Left ventricle myocardium inferior (tissue), 1 donor: Measurements from ENCODE around the gene PCDH18. TPM values are rescaled to one million over a fixed set of nuclear protein-coding genes. Genes with fewer than 3 reads are reported as not detected.
"Not testable (repeated sequence)": the region's sequence is repeated elsewhere in the genome, so short reads cannot be mapped to it uniquely, and the experiment has no call there.

Source experiments
- DNase-seq: peaks from one replicate; pipeline ENCODE4 v3.0.0-alpha.2; 2020
- H3K27ac ChIP-seq: fragments of 200-600 bp; replicated peaks from 2 replicates; pipeline ENCODE4 v1.8.0; 2021
- H3K27me3 ChIP-seq: fragments of 200-600 bp; 2 replicates; pipeline ENCODE4 v1.8.0; 2021; ENCODE audit warnings: low read depth
- H3K36me3 ChIP-seq: fragments of 200-600 bp; 2 replicates; pipeline ENCODE4 v1.8.0; 2021
- H3K4me1 ChIP-seq: fragments of 200-600 bp; 2 replicates; pipeline ENCODE4 v1.8.0; 2021
- H3K4me3 ChIP-seq: fragments of 200-600 bp; 2 replicates; pipeline ENCODE4 v1.8.0; 2021; ENCODE audit warnings: mild to moderate bottlenecking, moderate library complexity
- H3K9me3 ChIP-seq: fragments of 200-600 bp; replicated peaks from 2 replicates; pipeline ENCODE4 v1.8.0; 2021
- intact Hi-C: fragments of 100-400 bp; cut with micrococcal nuclease; formaldehyde crosslinking; loops from one replicate; pipeline ENCODE4 v1.11.0; 2022
- total RNA-seq: library from RNA; stranded (reverse); fragmentation: NEBNext Ultra II Directional; extraction: Animal tissue kit (Norgen Biotek cat#: 25700); gene quantifications from one replicate; pipeline ENCODE4 v1.2.1, GENCODE V29; 2021
- TF ChIP-seq, protein P1 (sequence below): fragments of 200-600 bp; IDR thresholded peaks from 2 replicates; pipeline ENCODE4 v1.8.0; 2021; ENCODE audit warnings: antibody characterized with exemption, mild to moderate bottlenecking, borderline replicate concordance
- donor health status: DM: no; HTN: yes; CAD: no; lungs with severe emphysema.

The PCDH18 gene
- total RNA-seq, 1 donor from 2014 or later, result 3.4 TPM

DNA sequence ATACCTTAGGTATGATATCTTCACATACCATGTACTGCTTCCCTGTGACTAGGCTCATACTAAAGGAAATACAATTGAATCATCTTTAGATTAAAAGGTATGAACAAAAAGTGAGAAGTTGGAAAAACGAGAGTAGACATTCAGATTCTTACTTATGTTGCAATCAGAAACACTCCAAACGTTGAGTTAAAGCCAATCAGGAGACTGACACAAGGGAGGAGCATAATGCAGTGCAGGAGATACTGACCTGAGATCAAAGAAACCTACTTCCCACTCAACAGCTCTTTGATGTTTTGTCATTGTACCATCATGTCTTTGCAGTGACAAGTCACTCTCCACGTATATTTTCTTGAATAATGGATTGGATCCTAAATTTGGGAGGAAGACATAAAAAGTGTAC is 8.9 kb upstream of the PCDH18 start:
- intact Hi-C loops, result no loop called here
- Histone ChIP-seq H3K36me3 (no peaks in the 10 kb centered on the region), H3K4me1 (peaks cover 7% of the 10 kb centered on the region), H3K9me3 (peaks cover 10% of the 10 kb centered on the region), H3K27me3 (no peaks in the 10 kb centered on the region), H3K4me3 (peak overlapping the region; percentile 49), H3K27ac (no peak overlapping the region)
- DNase-seq, result no peak
- TF ChIP-seq, protein P1, sequence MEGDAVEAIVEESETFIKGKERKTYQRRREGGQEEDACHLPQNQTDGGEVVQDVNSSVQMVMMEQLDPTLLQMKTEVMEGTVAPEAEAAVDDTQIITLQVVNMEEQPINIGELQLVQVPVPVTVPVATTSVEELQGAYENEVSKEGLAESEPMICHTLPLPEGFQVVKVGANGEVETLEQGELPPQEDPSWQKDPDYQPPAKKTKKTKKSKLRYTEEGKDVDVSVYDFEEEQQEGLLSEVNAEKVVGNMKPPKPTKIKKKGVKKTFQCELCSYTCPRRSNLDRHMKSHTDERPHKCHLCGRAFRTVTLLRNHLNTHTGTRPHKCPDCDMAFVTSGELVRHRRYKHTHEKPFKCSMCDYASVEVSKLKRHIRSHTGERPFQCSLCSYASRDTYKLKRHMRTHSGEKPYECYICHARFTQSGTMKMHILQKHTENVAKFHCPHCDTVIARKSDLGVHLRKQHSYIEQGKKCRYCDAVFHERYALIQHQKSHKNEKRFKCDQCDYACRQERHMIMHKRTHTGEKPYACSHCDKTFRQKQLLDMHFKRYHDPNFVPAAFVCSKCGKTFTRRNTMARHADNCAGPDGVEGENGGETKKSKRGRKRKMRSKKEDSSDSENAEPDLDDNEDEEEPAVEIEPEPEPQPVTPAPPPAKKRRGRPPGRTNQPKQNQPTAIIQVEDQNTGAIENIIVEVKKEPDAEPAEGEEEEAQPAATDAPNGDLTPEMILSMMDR, result no peak

DNA sequence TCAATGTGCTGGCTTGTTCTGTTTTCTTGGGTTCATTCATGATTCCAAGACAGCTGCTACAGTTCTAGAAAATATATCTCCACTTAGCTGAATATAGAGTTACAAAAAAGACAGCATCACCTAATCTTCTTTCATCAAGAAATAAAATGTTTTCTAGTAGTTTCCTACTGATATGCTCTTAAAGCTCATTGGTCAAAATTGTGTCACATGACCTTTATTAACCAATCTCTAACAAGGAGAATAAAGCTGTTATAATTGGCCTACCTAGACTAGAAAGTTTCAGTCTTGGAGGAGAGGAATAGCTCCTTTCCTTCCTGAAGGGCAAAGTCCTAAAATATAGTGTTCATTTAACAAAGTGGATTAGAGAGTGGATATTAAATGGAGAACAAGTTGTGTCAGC is 8.1 kb upstream of the PCDH18 start:
- no peak for DNase-seq
- Histone ChIP-seq H3K4me3 (no peak overlapping the region), H3K27ac (no peak overlapping the region), H3K27me3 (no peaks in the 10 kb centered on the region), H3K36me3 (no peaks in the 10 kb centered on the region), H3K4me1 (peaks cover 7% of the 10 kb centered on the region), H3K9me3 (peaks cover 14% of the 10 kb centered on the region)
- TF ChIP-seq, protein P1, result no peak
- intact Hi-C loops, result no loop called here

DNA sequence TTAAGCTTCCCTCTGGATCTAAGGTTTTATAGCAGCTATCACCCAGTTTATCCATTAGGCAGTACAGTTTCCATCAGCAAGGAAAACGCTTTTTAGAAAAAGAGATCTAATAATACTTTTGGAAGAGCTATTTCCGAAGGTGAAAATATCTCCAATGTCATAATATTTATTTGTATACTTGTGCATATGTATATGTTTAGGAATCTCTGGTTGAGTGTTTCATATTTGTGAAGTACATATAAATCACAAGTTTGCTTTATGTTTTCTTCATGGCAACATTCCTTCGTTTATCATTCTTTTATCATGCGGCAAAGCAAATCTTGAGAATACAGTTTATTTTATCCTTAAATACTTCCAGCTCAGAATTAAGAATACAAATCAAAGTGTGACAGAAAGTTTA is 6.2 kb upstream of the PCDH18 start:
- intact Hi-C loops, result no loop called here
- no peak overlapping the region for H3K4me3 ChIP-seq
- TF ChIP-seq, protein P1, result no peak
- H3K27ac ChIP-seq, result no peak overlapping the region
- H3K36me3 ChIP-seq, result no peaks in the 10 kb centered on the region
- no peak for DNase-seq
- peaks cover 14% of the 10 kb centered on the region for H3K9me3 ChIP-seq
- H3K27me3 ChIP-seq, result no peaks in the 10 kb centered on the region
- peaks cover 1% of the 10 kb centered on the region for H3K4me1 ChIP-seq

DNA sequence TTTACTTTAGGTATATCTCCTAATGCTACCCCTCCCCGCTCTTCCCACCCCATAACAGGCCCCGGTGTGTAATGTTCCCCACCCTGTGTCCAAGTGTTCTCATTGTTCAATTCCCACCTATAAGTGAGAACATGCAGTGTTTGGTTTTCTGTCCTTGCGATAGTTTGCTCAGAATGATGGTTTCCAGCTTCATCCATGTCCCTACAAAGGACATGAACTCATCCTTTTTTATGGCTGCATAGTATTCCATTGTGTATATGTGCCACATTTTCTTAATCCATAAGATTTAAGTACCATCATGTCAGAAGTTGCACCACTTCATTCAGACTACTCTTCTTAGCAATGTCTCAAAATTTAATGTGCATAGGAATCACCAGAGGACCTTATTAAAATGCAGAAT is 5.5 kb upstream of the PCDH18 start:
- H3K36me3 ChIP-seq, H3K27me3 ChIP-seq, intact Hi-C loops, H3K27ac ChIP-seq, DNase-seq, H3K4me1 ChIP-seq, H3K4me3 ChIP-seq: not testable (repeated sequence)
- H3K9me3 ChIP-seq, result peaks cover 14% of the 10 kb centered on the region

DNA sequence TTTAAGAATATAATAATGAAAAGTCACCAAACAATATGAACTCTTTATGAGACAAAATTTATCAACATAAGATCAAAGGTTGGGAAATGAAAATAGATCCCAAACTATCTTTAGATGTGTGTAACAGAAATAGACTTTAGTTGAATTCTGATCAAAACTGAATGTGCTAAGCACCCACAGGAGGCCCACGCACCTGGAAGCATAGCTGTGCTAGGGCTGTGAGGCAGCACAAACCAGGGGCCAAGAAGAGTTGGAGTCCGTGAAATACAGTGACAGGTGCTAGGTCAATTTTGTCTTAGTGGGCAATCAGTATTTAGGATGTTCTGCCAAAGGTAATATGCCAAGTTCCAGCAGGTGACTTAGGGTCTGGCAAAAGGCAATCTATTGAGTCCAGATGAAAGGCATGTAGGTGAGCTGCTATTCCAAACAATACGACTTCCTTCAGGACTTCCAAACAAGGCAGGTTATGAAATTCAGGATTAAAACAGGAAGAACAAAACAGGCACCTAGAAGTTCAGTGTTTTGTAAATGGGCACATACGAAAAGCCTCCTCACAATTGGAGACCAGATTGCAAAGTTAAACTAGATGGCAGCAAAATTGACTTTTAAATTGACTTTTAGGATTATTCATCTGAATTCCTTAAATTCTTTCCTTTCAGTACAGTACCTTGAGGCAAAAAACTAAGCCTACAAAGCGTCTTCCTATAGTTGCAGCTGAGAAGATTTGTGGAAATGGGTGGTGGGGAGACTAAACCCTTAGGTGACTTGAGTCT is 4.7 kb upstream of the PCDH18 start:
- no peaks in the 10 kb centered on the region for H3K36me3 ChIP-seq
- no peak overlapping the region for H3K27ac ChIP-seq
- H3K4me3 ChIP-seq, result no peak overlapping the region
- peaks cover 14% of the 10 kb centered on the region for H3K9me3 ChIP-seq
- H3K4me1 ChIP-seq, result peaks cover 3% of the 10 kb centered on the region
- intact Hi-C loops, result no loop called here
- H3K27me3 ChIP-seq, result peaks cover 3% of the 10 kb centered on the region
- no peak for DNase-seq
- TF ChIP-seq, protein P1, result no peak

DNA sequence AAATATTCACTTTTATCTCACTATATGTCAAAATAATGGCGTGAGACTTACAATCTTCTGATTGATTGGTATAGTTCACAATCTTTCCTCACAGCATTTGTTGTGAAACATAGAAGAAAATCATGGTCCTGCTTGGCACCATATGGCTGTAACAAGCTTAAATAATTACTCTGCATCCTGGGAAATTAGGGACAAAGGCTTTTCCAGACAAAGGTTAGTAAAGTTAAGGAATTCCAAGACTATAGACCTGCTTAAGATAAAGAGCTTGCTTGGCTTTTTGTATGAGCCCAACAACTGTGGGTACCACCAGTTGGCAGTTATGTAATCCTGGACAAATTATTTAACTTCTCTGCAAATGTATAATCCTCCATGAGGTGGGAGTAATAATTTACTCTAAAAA is 3.4 kb upstream of the PCDH18 start:
- peaks cover 16% of the 10 kb centered on the region for H3K27me3 ChIP-seq
- no peak overlapping the region for H3K27ac ChIP-seq
- intact Hi-C loops, result no loop called here
- H3K9me3 ChIP-seq, result peaks cover 14% of the 10 kb centered on the region
- H3K36me3 ChIP-seq, result no peaks in the 10 kb centered on the region
- H3K4me3 ChIP-seq, result no peak overlapping the region
- H3K4me1 ChIP-seq, result peaks cover 12% of the 10 kb centered on the region
- TF ChIP-seq, protein P1, result no peak
- no peak for DNase-seq
